ENCODE measurements around the gene PFN3. TPM values are rescaled to one million over a fixed set of nuclear protein-coding genes. Genes with fewer than 3 reads are reported as not detected.

Gene PFN3
- total RNA-seq, 4 donors from 2014 or later = not detected

- DNase-seq (ENCODE audit: low spot score in 2 of 2) = no peak
- TF ChIP-seq CTCF (IDR thresholded peaks at IDR 0.05) = no peak
- TF ChIP-seq POLR2A (IDR thresholded peaks at IDR 0.05) = no peak
- WGBS, 2 donors = 76 to 87% methylated on average over 10 to 15 of the region's 16 CpGs
- intact Hi-C loops (cut with DNase I; ENCODE audit: low total_unique reads) = no loop called here
- H3K4me3 ChIP-seq (ENCODE audit: low read depth, poor library complexity, severe bottlenecking) = no peak overlapping the region
Measured at GRCh38 chr5:177397875-177398390, 2.5 kb downstream of the PFN3 start.

- no peak for DNase-seq (ENCODE audit: low spot score in 2 of 2)
- TF ChIP-seq CTCF (IDR thresholded peaks at IDR 0.05) (no peak), POLR2A (IDR thresholded peaks at IDR 0.05) (no peak)
- intact Hi-C loops (cut with DNase I; ENCODE audit: low total_unique reads) = no loop called here
- no peak overlapping the region for H3K4me3 ChIP-seq (ENCODE audit: low read depth, poor library complexity, severe bottlenecking)
- 87 to 96% methylated on average over 7 to 10 of the region's 10 CpGs for WGBS, 2 donors
Measured at GRCh38 chr5:177396807-177397206, 3.7 kb downstream of the PFN3 start.

GRCh38 chr5:177396078-177396477 is 4.4 kb downstream of the PFN3 start:
- 64 to 67% methylated on average over 7 to 8 of the region's 8 CpGs for WGBS, 2 donors
- intact Hi-C loops (cut with DNase I; ENCODE audit: low total_unique reads) = no loop called here
- no peak overlapping the region for H3K4me3 ChIP-seq (ENCODE audit: low read depth, poor library complexity, severe bottlenecking)
- DNase-seq (ENCODE audit: low spot score in 2 of 2) = no peak
- no peak for TF ChIP-seq POLR2A (IDR thresholded peaks at IDR 0.05)
- TF ChIP-seq CTCF (IDR thresholded peaks at IDR 0.05) = no peak

- 75 to 84% methylated on average over 4 to 5 of the region's 5 CpGs for WGBS, 2 donors
- no peak for TF ChIP-seq POLR2A (IDR thresholded peaks at IDR 0.05)
- TF ChIP-seq CTCF (IDR thresholded peaks at IDR 0.05) = no peak
- no peak for DNase-seq (ENCODE audit: low spot score in 2 of 2)
- intact Hi-C loops (cut with DNase I; ENCODE audit: low total_unique reads) = no loop called here
- H3K4me3 ChIP-seq (ENCODE audit: low read depth, poor library complexity, severe bottlenecking) = no peak overlapping the region
Measured at GRCh38 chr5:177393990-177394389, 6.5 kb downstream of the PFN3 start.

- H3K4me3 ChIP-seq (ENCODE audit: low read depth, poor library complexity, severe bottlenecking) = no peak overlapping the region
- WGBS, 2 donors = 73 to 84% methylated on average over 1 of the region's 1 CpG
- intact Hi-C loops (cut with DNase I; ENCODE audit: low total_unique reads) = no loop called here
- TF ChIP-seq POLR2A (IDR thresholded peaks at IDR 0.05) = no peak
- no peak for TF ChIP-seq CTCF (IDR thresholded peaks at IDR 0.05)
- DNase-seq (ENCODE audit: low spot score in 2 of 2) = no peak
Measured at GRCh38 chr5:177393206-177393765, 7.2 kb downstream of the PFN3 start.

GRCh38 chr5:177392765-177393164 is 7.7 kb downstream of the PFN3 start:
- WGBS, 2 donors = 75 to 87% methylated on average over 5 of the region's 5 CpGs
- DNase-seq (ENCODE audit: low spot score in 2 of 2) = no peak
- intact Hi-C loops (cut with DNase I; ENCODE audit: low total_unique reads) = no loop called here
- no peak for TF ChIP-seq CTCF (IDR thresholded peaks at IDR 0.05)
- no peak for TF ChIP-seq POLR2A (IDR thresholded peaks at IDR 0.05)
- no peak overlapping the region for H3K4me3 ChIP-seq (ENCODE audit: low read depth, poor library complexity, severe bottlenecking)

Measured in lower leg skin (tissue), 4 donors.